GM19099 (cell line): Measurements from ENCODE around the gene TM4SF1.

ENCODE experiments used
- POLR2A ChIP-seq: IDR thresholded peaks from 3 replicates; pipeline ENCODE4 v1.6.1; 2011; ENCODE audit warnings: low read depth; ENCODE audit not compliant: insufficient read length; ENCODE audit errors: extremely low read depth

TM4SF1 gene, protein sequence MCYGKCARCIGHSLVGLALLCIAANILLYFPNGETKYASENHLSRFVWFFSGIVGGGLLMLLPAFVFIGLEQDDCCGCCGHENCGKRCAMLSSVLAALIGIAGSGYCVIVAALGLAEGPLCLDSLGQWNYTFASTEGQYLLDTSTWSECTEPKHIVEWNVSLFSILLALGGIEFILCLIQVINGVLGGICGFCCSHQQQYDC

DNA sequence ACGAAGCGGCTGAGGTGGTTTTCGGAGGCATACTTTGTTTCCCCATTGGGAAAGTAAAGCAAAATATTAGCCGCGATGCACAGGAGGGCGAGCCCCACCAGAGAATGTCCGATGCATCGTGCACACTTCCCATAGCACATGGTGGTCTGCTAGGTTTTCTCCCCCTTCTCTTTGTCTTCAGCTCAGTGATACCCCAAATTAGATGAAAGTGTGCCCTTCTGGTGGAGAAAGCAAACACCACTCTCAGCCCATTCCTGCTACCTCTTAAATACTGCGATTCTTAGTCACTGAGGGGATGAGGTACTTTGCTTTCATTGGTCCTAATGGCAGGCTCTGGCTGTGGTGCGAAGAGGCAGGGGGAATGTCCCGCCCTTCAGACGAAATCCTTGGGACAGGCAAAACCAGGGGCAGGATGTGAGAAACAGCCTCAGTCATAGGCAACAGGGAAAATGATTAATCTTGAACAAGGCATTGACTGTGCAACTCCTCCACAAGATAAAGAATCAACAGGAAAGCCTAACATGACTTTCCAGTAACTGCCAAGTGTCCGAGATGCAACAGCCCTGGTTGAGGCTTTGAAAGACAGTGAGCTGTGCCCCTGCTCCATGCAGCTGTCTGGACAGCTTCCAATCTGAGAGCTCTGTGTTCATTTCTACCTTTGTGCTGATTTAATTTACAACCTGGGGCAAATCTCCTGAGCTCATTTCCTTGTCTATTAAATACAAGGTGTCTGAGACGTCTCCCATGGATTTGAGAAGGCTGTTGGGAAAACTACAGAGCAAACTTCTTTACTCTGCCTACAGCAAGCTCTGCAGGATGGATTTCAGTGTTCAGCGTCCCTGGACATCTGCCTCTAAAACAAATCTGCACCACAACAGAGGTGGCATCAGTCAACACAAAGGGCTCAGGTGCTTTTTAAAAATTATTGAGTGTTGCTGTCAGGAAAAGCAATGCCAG is at the start of gene TM4SF1:
TSS of gene TM4SF1 (minus strand) at position 242 of the 957 bp plus-strand sequence. CDS start at position 140, 102 bp downstream.
- TF ChIP-seq POLR2A = no peak

- no peak for TF ChIP-seq POLR2A
These were observed 48.9 kb upstream of the TM4SF1 start for GRCh38 chr3:149426325-149426724.

GRCh38 chr3:149424918-149425317 is 47.5 kb upstream of the TM4SF1 start:
- TF ChIP-seq POLR2A = no peak

DNA sequence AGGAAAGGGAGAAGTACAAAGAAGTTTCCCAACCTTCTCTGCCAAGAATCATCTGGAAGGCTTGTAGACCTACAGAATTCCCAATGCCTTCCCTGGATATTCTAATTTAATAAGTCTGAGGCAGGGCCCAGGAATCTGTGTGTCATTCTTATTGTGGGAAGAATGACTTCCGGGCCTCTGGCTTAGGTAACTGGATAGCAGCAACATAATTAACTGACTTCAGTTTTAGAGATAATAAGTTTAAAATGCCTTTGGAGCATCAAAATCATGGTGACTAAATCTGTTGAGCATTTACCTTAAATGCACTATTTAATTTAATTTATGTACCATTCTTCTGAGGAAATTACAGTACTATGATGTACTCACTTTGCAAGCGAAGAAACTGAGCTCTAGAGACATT is 44.3 kb upstream of the TM4SF1 start:
- no peak for TF ChIP-seq POLR2A

DNA sequence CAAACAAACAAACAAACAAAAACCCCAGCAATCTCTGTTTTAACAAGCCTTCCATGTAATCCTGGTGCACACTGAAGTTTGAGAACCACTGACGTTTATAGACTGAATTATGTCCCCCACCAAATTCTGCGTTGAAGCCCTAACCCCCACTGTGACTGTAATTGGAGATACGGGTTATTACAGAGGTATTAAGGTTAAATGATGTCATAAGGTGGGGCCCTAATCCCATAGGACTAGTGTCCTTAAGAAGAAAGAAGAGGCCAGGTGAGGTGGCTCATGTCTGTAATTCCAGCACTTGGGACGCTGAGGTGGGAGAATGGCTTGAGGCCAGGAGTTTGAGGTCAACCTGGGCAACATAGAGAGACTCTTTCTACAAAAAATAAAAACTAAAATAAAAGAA is 42.4 kb upstream of the TM4SF1 start:
- TF ChIP-seq POLR2A = no peak

GRCh38 chr3:149417727-149418126 is 40.3 kb upstream of the TM4SF1 start:
- TF ChIP-seq POLR2A = no peak

GRCh38 chr3:149417174-149417573 is 39.7 kb upstream of the TM4SF1 start:
- TF ChIP-seq POLR2A = no peak

DNA sequence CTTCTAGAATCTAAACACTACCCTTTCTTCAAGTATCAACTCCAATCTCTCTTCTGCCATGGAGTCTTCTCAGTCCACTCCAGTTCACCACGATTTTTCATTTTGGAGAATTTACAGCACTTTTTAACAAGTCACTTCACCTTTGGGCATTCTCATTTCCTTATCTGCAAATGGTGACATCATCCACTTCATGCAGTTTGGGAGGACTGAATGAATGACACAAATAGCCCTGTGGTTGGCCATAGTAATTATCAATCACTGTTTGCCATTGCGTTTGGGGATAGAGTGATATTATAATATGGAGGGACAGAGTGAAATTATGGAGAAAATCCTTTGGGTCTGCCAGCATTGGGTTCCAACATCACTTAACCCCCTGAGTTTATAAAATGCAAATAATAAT is 38.0 kb upstream of the TM4SF1 start:
- no peak for TF ChIP-seq POLR2A

GRCh38 chr3:149414557-149415231 is 37.2 kb upstream of the TM4SF1 start:
- no peak for TF ChIP-seq POLR2A

DNA sequence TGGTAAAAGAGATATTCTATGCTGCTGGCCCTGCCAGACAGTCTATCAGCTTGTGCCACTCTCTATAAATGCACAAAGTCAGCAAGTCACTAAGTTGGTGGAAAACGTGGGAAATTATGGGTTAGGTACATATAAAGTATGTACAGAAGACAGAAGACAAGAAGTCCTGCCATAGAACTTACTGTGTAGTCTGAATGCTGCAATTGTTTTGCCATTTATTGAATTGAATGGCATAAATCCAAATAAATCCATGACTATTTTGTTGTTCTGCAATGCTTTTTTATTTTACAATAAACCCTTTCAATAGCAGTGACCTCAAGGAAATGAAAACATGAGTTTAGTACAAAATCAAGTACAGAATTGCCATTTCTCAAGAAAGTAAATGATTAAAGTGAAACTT is 34.1 kb upstream of the TM4SF1 start:
- TF ChIP-seq POLR2A = no peak

- no peak for TF ChIP-seq POLR2A
These were observed 31.9 kb upstream of the TM4SF1 start for GRCh38 chr3:149409351-149409750.

- TF ChIP-seq POLR2A = no peak
These were observed 30.4 kb upstream of the TM4SF1 start for GRCh38 chr3:149407898-149408297.

- no peak for TF ChIP-seq POLR2A
These were observed 28.8 kb upstream of the TM4SF1 start for GRCh38 chr3:149406244-149406752.

DNA sequence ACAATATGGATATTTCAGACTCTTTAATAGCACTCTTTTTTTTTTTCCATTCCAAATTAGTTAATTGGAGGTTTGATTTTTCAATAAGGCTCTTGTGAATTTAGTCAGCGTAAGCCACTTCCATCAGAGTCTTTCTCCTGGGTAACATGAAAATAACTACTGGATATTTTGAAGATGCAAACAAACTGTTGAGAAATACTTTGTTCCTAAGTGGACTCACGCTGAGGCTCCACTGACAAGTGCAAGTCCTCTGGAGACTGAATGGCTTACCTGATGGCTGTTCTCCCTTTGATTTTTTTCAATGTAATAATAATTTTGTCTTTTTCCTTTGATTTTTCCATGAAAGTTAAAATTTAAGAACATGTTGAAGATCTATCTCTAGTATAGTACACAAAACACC is 26.0 kb upstream of the TM4SF1 start:
- TF ChIP-seq POLR2A = no peak

DNA sequence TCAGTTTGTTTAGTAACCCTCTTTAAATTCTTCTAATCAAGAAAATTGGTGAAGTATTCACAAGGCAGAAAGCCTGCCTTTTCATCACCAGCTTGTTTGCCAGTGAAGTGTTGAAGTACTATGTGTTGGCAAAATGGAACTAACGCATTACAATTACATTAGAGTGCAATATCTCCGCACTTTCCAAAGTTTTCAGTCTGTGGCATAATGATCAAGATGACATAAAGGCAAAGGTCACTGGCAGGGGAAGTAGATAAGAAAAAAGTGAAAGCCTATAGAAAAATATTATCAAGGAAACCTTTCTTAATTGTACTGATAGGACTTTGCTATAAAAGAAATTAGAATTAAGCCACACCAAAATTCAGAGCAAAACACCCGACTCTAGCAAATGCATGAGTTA is 25.0 kb upstream of the TM4SF1 start:
- no peak for TF ChIP-seq POLR2A
